Measurements from ENCODE around the gene ETNK1. TPM values are rescaled to one million over a fixed set of nuclear protein-coding genes. Genes with fewer than 3 reads are reported as not detected.
"Not testable (repeated sequence)": the region's sequence is repeated elsewhere in the genome, so short reads cannot be mapped to it uniquely, and the experiment has no call there.

ETNK1 gene, protein sequence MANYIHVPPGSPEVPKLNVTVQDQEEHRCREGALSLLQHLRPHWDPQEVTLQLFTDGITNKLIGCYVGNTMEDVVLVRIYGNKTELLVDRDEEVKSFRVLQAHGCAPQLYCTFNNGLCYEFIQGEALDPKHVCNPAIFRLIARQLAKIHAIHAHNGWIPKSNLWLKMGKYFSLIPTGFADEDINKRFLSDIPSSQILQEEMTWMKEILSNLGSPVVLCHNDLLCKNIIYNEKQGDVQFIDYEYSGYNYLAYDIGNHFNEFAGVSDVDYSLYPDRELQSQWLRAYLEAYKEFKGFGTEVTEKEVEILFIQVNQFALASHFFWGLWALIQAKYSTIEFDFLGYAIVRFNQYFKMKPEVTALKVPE
- 96.9 TPM for polyA plus RNA-seq
- long read RNA-seq, donor 1, full-length matches to known transcripts: 4 of 9 reads
- long read RNA-seq, donor 1, partial matches to known transcripts: 5 of 9 reads
- long read RNA-seq, donor 1, other reads (novel, unspliced or antisense): 0 of 9 reads
- long read RNA-seq, donor 2, full-length matches to known transcripts: 23 of 29 reads
- long read RNA-seq, donor 2, partial matches to known transcripts: 6 of 29 reads
- long read RNA-seq, donor 2, other reads (novel, unspliced or antisense): 0 of 29 reads
- long read RNA-seq, donor 3: 0 reads
- long read RNA-seq, donor 4, full-length matches to known transcripts: 1 of 1 reads
- long read RNA-seq, donor 4, partial matches to known transcripts: 0 of 1 reads
- long read RNA-seq, donor 4, other reads (novel, unspliced or antisense): 0 of 1 reads
- long read RNA-seq, donor 5, full-length matches to known transcripts: 8 of 8 reads
- long read RNA-seq, donor 5, partial matches to known transcripts: 0 of 8 reads
- long read RNA-seq, donor 5, other reads (novel, unspliced or antisense): 0 of 8 reads
- long read RNA-seq, donor 6, full-length matches to known transcripts: 25 of 32 reads
- long read RNA-seq, donor 6, partial matches to known transcripts: 7 of 32 reads
- long read RNA-seq, donor 6, other reads (novel, unspliced or antisense): 0 of 32 reads
- long read RNA-seq, donor 7, full-length matches to known transcripts: 6 of 6 reads
- long read RNA-seq, donor 7, partial matches to known transcripts: 0 of 6 reads
- long read RNA-seq, donor 7, other reads (novel, unspliced or antisense): 0 of 6 reads
- long read RNA-seq, donor 8, full-length matches to known transcripts: 21 of 38 reads
- long read RNA-seq, donor 8, partial matches to known transcripts: 17 of 38 reads
- long read RNA-seq, donor 8, other reads (novel, unspliced or antisense): 0 of 38 reads
- long read RNA-seq, donor 9, full-length matches to known transcripts: 9 of 9 reads
- long read RNA-seq, donor 9, partial matches to known transcripts: 0 of 9 reads
- long read RNA-seq, donor 9, other reads (novel, unspliced or antisense): 0 of 9 reads
- long read RNA-seq, donor 10, full-length matches to known transcripts: 29 of 29 reads
- long read RNA-seq, donor 10, partial matches to known transcripts: 0 of 29 reads
- long read RNA-seq, donor 10, other reads (novel, unspliced or antisense): 0 of 29 reads
- long read RNA-seq, donor 11, full-length matches to known transcripts: 5 of 5 reads
- long read RNA-seq, donor 11, partial matches to known transcripts: 0 of 5 reads
- long read RNA-seq, donor 11, other reads (novel, unspliced or antisense): 0 of 5 reads

DNA sequence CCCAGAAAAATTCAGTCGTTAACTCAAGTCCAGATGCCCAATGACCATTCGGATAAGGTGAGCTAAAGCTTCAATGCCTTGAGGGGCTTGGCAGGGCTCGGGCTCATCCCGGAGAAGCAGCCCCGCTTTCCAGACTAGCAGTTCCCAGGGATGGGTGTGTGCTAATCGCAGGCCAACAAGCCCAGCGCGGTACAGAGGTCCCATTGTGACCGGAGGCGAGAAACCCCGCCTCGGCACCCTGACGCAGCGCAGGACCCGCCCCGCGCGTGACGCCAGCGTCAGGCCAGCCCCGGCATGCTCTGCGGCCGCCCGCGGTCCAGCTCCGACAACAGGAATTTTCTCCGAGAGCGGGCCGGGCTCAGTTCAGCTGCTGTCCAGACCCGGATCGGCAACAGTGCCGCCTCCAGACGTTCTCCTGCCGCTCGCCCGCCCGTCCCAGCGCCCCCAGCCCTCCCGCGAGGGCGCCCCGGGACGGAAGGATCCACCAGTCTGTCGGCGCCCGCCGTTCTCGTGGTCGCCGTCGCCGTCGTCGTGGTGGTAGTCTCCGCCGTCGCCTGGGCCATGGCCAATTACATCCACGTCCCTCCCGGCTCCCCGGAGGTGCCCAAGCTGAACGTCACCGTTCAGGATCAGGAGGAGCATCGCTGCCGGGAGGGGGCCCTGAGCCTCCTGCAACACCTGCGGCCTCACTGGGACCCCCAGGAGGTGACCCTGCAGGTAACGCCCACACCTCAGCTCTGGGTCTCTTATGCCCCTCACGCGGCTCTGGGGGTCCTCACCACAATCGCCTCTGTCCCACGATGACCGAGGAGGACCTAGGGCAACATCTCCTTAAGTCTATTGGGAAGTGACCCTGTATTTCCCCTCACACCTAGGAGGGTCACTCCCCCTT, at the start of gene ETNK1:
Gene ETNK1, plus strand, starts transcription at position 302 of the 892 bp plus-strand sequence. Its CDS starts 260 bp downstream, at position 562.
- no CpG with 5 or more reads among the region's 71 CpGs for WGBS (ENCODE audit: insufficient coverage, low lambda C conversion rate)
- Histone ChIP-seq H3K36me3 (ENCODE audit: control insufficient read depth, insufficient read depth, low read length) (no peaks in the 10 kb centered on the region), H3K4me3 (ENCODE audit: low read length) (peak within 1 kb of the TSS; percentile 75), H3K27me3 (ENCODE audit: control insufficient read depth, insufficient read depth, low read length) (no peaks in the 10 kb centered on the region), H3K27ac (ENCODE audit: low read length) (peak within 1 kb of the TSS; percentile 97), H3K9me3 (ENCODE audit: control insufficient read depth, low read depth, low read length) (peaks cover 4% of the 10 kb centered on the region), H3K4me1 (ENCODE audit: control insufficient read depth, insufficient read depth, low read length) (peaks cover 5% of the 10 kb centered on the region)
- DNase-seq: peak; percentile 97 to 98

- no peak for DNase-seq
- no peaks in the 10 kb centered on the region for H3K36me3 ChIP-seq (ENCODE audit: control insufficient read depth, insufficient read depth, low read length)
- no peaks in the 10 kb centered on the region for H3K27me3 ChIP-seq (ENCODE audit: control insufficient read depth, insufficient read depth, low read length)
- WGBS (ENCODE audit: insufficient coverage, low lambda C conversion rate): 100% methylated on average over 1 of the region's 1 CpG
- H3K4me3 ChIP-seq (ENCODE audit: low read length): no peak overlapping the region
- H3K4me1 ChIP-seq (ENCODE audit: control insufficient read depth, insufficient read depth, low read length): no peaks in the 10 kb centered on the region
- no peak overlapping the region for H3K27ac ChIP-seq (ENCODE audit: low read length)
- no peaks in the 10 kb centered on the region for H3K9me3 ChIP-seq (ENCODE audit: control insufficient read depth, low read depth, low read length)
These were observed 48.9 kb upstream of the ETNK1 start for GRCh38 chr12:22576065-22576464.

- WGBS (ENCODE audit: insufficient coverage, low lambda C conversion rate): no CpG with 5 or more reads among the region's 2 CpGs
These were observed 48.5 kb upstream of the ETNK1 start for GRCh38 chr12:22576473-22576872.

DNA sequence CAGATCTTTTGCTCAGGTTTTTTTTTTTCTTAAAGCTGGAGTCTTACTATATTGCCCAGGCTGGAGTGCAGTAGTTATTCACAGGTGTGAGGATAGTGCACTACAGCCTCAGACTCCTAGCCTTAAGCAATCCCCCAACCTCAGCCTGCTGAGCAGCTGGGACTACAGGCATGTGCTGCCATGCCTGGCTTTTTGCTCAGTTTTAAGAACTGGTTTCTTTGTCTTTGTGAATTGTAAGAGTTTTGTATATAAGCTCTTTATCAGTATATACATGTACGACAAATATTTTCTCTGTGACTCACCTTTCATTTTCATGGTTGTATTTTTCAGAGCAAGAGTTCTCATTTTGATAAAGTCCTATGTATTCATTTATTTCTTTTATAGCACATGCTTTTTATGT, 47.3 kb upstream of the ETNK1 start:
- DNase-seq: no peak
- Histone ChIP-seq H3K9me3 (ENCODE audit: control insufficient read depth, low read depth, low read length) (no peaks in the 10 kb centered on the region), H3K36me3 (ENCODE audit: control insufficient read depth, insufficient read depth, low read length) (no peaks in the 10 kb centered on the region), H3K27ac (ENCODE audit: low read length) (no peak overlapping the region), H3K4me3 (ENCODE audit: low read length) (no peak overlapping the region), H3K4me1 (ENCODE audit: control insufficient read depth, insufficient read depth, low read length) (no peaks in the 10 kb centered on the region), H3K27me3 (ENCODE audit: control insufficient read depth, insufficient read depth, low read length) (no peaks in the 10 kb centered on the region)
- WGBS (ENCODE audit: insufficient coverage, low lambda C conversion rate): no CpG with 5 or more reads among the region's 1 CpG

More at GRCh38 chr12:22576473-22576872, 48.5 kb upstream of the ETNK1 start:
- DNase-seq: no peak
- Histone ChIP-seq H3K4me1 (ENCODE audit: control insufficient read depth, insufficient read depth, low read length) (no peaks in the 10 kb centered on the region), H3K4me3 (ENCODE audit: low read length) (no peak overlapping the region), H3K36me3 (ENCODE audit: control insufficient read depth, insufficient read depth, low read length) (no peaks in the 10 kb centered on the region), H3K27ac (ENCODE audit: low read length) (no peak overlapping the region), H3K27me3 (ENCODE audit: control insufficient read depth, insufficient read depth, low read length) (no peaks in the 10 kb centered on the region), H3K9me3 (ENCODE audit: control insufficient read depth, low read depth, low read length) (no peaks in the 10 kb centered on the region)

- Histone ChIP-seq H3K9me3 (ENCODE audit: control insufficient read depth, low read depth, low read length) (no peaks in the 10 kb centered on the region), H3K36me3 (ENCODE audit: control insufficient read depth, insufficient read depth, low read length) (no peaks in the 10 kb centered on the region), H3K4me1 (ENCODE audit: control insufficient read depth, insufficient read depth, low read length) (no peaks in the 10 kb centered on the region), H3K4me3 (ENCODE audit: low read length) (no peak overlapping the region), H3K27ac (ENCODE audit: low read length) (no peak overlapping the region), H3K27me3 (ENCODE audit: control insufficient read depth, insufficient read depth, low read length) (no peaks in the 10 kb centered on the region)
- 100% methylated on average over 2 of the region's 3 CpGs for WGBS (ENCODE audit: insufficient coverage, low lambda C conversion rate)
- DNase-seq: no peak
These were observed 46.6 kb upstream of the ETNK1 start for GRCh38 chr12:22578328-22578727.

DNA sequence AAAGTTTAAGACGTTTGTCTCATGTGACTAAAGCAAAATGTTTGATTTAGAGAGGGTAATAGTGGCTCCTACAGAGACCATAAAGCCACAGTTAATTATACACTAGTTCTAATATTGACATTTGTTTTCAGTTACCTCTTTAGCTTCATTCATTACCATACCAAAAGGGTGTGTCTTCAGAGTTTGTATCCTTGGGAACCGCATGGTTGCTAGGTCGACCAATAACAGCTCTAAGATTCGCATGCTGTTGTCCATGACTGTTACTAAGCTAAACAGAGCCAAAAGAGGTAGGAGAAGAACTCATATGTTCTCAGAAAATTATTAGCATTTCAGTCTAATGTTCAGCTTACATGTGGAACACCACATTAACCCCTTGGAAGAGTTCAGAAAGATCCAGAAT, 36.2 kb upstream of the ETNK1 start:
- Histone ChIP-seq H3K4me1 (ENCODE audit: control insufficient read depth, insufficient read depth, low read length) (no peaks in the 10 kb centered on the region), H3K9me3 (ENCODE audit: control insufficient read depth, low read depth, low read length) (no peaks in the 10 kb centered on the region), H3K27me3 (ENCODE audit: control insufficient read depth, insufficient read depth, low read length) (no peaks in the 10 kb centered on the region), H3K36me3 (ENCODE audit: control insufficient read depth, insufficient read depth, low read length) (no peaks in the 10 kb centered on the region), H3K27ac (ENCODE audit: low read length) (peak overlapping the region; percentile 8), H3K4me3 (ENCODE audit: low read length) (no peak overlapping the region)
- 0% methylated on average over 1 of the region's 4 CpGs for WGBS (ENCODE audit: insufficient coverage, low lambda C conversion rate)
- DNase-seq: peak; percentile 66 to 85

DNA sequence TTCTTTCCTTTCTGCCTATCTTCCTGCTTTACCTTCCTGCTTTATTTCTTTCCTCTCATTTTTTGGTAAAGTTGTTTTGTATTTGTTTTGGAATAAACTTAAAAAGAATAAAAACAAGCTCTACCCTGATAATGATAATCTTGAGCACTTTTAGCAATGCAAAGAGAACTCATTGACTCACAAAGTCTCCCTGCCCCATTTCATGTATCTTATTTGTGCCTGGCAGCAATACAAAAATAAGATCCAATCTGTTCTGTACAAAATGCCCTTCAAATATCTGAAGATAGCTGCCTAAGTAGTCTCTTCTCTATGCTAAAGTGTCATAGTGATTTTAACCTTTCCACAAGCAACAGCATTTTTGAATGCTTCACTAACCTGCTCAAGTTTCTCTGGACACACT, 31.1 kb upstream of the ETNK1 start:
- H3K4me3 ChIP-seq (ENCODE audit: low read length): no peak overlapping the region
- no peaks in the 10 kb centered on the region for H3K9me3 ChIP-seq (ENCODE audit: control insufficient read depth, low read depth, low read length)
- no peak overlapping the region for H3K27ac ChIP-seq (ENCODE audit: low read length)
- H3K36me3 ChIP-seq (ENCODE audit: control insufficient read depth, insufficient read depth, low read length): no peaks in the 10 kb centered on the region
- no peak for DNase-seq
- H3K27me3 ChIP-seq (ENCODE audit: control insufficient read depth, insufficient read depth, low read length): no peaks in the 10 kb centered on the region
- H3K4me1 ChIP-seq (ENCODE audit: control insufficient read depth, insufficient read depth, low read length): peaks cover 12% of the 10 kb centered on the region

- Histone ChIP-seq H3K27ac (ENCODE audit: low read length) (peak overlapping the region; percentile 85), H3K4me1 (ENCODE audit: control insufficient read depth, insufficient read depth, low read length) (peaks cover 23% of the 10 kb centered on the region)
- 80% methylated on average over 2 of the region's 6 CpGs for WGBS (ENCODE audit: insufficient coverage, low lambda C conversion rate)
- not testable (repeated sequence) for DNase-seq; H3K4me3 ChIP-seq (ENCODE audit: low read length); H3K36me3 ChIP-seq (ENCODE audit: control insufficient read depth, insufficient read depth, low read length); H3K27me3 ChIP-seq (ENCODE audit: control insufficient read depth, insufficient read depth, low read length); H3K9me3 ChIP-seq (ENCODE audit: control insufficient read depth, low read depth, low read length)
These were observed 27.4 kb upstream of the ETNK1 start for GRCh38 chr12:22597539-22597938.

Data from large intestine (tissue), 12 donors.